Esophagus muscularis mucosa (tissue), 4 donors: Measurements from ENCODE around the gene NAPG. TPM values are rescaled to one million over a fixed set of nuclear protein-coding genes. Genes with fewer than 3 reads are reported as not detected.
"Not testable (repeated sequence)": the region's sequence is repeated elsewhere in the genome, so short reads cannot be mapped to it uniquely, and the experiment has no call there.

Source experiments
- DNase-seq: peaks from one replicate; pipeline ENCODE4 v3.0.0-alpha.2; 2017; ENCODE audit errors: extremely low spot score
- H3K27ac ChIP-seq, 4 donors: fragments of 200-600 bp; sonication (generic); replicated peaks in 1 of 4; 1 replicate in 3 of 4; 2 replicates in 1 of 4; pipeline ENCODE4 v1.5.1; 2016 to 2019; ENCODE audit warnings: mild to moderate bottlenecking in 1 of 4
- H3K27me3 ChIP-seq, 4 donors: fragments of 200-600 bp; sonication (generic); one replicate each; pipeline versions ENCODE4 v1.5.1 to v1.6.0; 2016 to 2019
- H3K36me3 ChIP-seq, 4 donors: fragments of 200-600 bp; sonication (generic); one replicate each; pipeline ENCODE4 v1.5.1; 2016 to 2019
- H3K4me1 ChIP-seq, 4 donors: fragments of 200-600 bp; sonication (generic); one replicate each; pipeline ENCODE4 v1.5.1; 2016 to 2019
- H3K4me3 ChIP-seq, 4 donors: fragments of 200-600 bp; sonication (generic); 1 replicate in 2 of 4; 2 replicates in 2 of 4; pipeline ENCODE4 v1.5.1; 2016 to 2019; ENCODE audit warnings: mild to moderate bottlenecking in 4 of 4, moderate library complexity in 1 of 4
- H3K9me3 ChIP-seq, 4 donors: fragments of 200-600 bp; sonication (generic); 1 replicate in 3 of 4; 2 replicates in 1 of 4; pipeline ENCODE4 v1.5.1; 2016 to 2019
- EP300 ChIP-seq: sonication (generic); formaldehyde crosslinking; IDR thresholded peaks from one replicate; pipeline ENCODE4 v1.6.1; 2017; ENCODE audit warnings: antibody characterized with exemption
- POLR2A ChIP-seq: fragments of 450-650 bp; IDR thresholded peaks from one replicate; pipeline ENCODE4 v1.6.1; 2017; ENCODE audit warnings: antibody characterized with exemption, moderate library complexity, mild to moderate bottlenecking, low read depth
- POLR2AphosphoS5 ChIP-seq, 2 donors: sonication (generic); formaldehyde crosslinking; IDR thresholded peaks; one replicate each; pipeline ENCODE4 v1.6.1; 2017; ENCODE audit warnings: antibody characterized with exemption in 2 of 2
- WGBS: methylation state at CpG from one replicate; pipeline ENCODE4 v1.1.5; 2018; 5-methylcytosine and 5-hydroxymethylcytosine counted together
- intact Hi-C: fragments of 100-400 bp; cut with DNase I; formaldehyde crosslinking; loops from one replicate; pipeline ENCODE4 v1.15.1; 2023
- total RNA-seq, 4 donors: library from RNA; depleted of rRNA; stranded (reverse); fragments of >200 nt; gene quantifications; one replicate each; pipeline versions ENCODE4 v1.1.0 to v1.2.1, GENCODE V29; 2016
- TF ChIP-seq, protein P1 (sequence below), 3 experiments: fragments of 200-600 bp in 2 of 3; fragments of 450-650 bp in 1 of 3; sonication (generic) in 2 of 3; IDR thresholded peaks; one replicate each; pipeline ENCODE4 v1.5.1; 2017 to 2019; ENCODE audit warnings: antibody characterized with exemption in 3 of 3, mild to moderate bottlenecking in 2 of 3, moderate library complexity in 1 of 3

Gene NAPG
- total RNA-seq, 4 donors from 2014 or later: 32.1 to 39.5 (median 34.7) TPM

DNA sequence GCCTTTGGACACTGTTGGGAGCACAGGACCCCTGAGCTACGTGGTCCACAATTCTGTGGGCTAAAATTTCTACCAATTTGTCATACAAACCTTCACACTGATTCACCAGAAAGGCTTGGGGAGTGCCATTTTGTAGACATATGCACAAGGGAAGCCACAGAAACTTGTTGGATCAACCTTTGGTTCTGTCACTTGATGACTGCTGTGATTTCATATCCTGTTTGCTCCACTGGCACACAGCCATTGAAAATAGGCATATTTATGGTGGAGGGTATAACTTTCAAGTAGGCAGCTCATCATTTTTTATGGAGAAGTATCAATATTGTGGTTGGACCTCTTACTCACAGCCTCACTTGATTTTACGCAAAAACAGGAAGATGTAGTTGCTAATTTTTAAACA lies 10.5 kb downstream of the NAPG start:
- WGBS: 91% methylated on average over 2 of the region's 2 CpGs
- no peaks in the 10 kb centered on the region for H3K27me3 ChIP-seq
- H3K4me3 ChIP-seq: no peak overlapping the region
- no peaks in the 10 kb centered on the region for H3K4me1 ChIP-seq
- H3K9me3 ChIP-seq: no peaks in the 10 kb centered on the region
- peaks cover 19 to 43% (median 28%) of the 10 kb centered on the region in 4 donors for H3K36me3 ChIP-seq
- DNase-seq: no peak
- H3K27ac ChIP-seq: no peak overlapping the region
- intact Hi-C loops: no loop called here
- TF ChIP-seq EP300 (no peak), POLR2AphosphoS5 (IDR thresholded peaks at IDR 0.05) (no peak), POLR2A (no peak)
- TF ChIP-seq, protein P1, sequence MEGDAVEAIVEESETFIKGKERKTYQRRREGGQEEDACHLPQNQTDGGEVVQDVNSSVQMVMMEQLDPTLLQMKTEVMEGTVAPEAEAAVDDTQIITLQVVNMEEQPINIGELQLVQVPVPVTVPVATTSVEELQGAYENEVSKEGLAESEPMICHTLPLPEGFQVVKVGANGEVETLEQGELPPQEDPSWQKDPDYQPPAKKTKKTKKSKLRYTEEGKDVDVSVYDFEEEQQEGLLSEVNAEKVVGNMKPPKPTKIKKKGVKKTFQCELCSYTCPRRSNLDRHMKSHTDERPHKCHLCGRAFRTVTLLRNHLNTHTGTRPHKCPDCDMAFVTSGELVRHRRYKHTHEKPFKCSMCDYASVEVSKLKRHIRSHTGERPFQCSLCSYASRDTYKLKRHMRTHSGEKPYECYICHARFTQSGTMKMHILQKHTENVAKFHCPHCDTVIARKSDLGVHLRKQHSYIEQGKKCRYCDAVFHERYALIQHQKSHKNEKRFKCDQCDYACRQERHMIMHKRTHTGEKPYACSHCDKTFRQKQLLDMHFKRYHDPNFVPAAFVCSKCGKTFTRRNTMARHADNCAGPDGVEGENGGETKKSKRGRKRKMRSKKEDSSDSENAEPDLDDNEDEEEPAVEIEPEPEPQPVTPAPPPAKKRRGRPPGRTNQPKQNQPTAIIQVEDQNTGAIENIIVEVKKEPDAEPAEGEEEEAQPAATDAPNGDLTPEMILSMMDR (IDR thresholded peaks at IDR 0.05): no peak

- no peak overlapping the region for H3K27ac ChIP-seq
- H3K4me1 ChIP-seq: peaks cover 0 to 2% (median under 1%) of the 10 kb centered on the region in 4 donors
- 77% methylated on average over 2 of the region's 2 CpGs for WGBS
- H3K27me3 ChIP-seq: no peaks in the 10 kb centered on the region
- DNase-seq: no peak
- no peaks in the 10 kb centered on the region for H3K9me3 ChIP-seq
- peaks cover 23 to 56% (median 39%) of the 10 kb centered on the region in 4 donors for H3K36me3 ChIP-seq
- TF ChIP-seq EP300: no peak
- TF ChIP-seq, protein P1 (IDR thresholded peaks at IDR 0.05): no peak
- no peak for TF ChIP-seq POLR2A
- TF ChIP-seq POLR2AphosphoS5 (IDR thresholded peaks at IDR 0.05): no peak
- intact Hi-C loops: no loop called here
- no peak overlapping the region for H3K4me3 ChIP-seq
Observed at GRCh38 chr18:10537765-10538164, 11.9 kb downstream of the NAPG start.

DNA sequence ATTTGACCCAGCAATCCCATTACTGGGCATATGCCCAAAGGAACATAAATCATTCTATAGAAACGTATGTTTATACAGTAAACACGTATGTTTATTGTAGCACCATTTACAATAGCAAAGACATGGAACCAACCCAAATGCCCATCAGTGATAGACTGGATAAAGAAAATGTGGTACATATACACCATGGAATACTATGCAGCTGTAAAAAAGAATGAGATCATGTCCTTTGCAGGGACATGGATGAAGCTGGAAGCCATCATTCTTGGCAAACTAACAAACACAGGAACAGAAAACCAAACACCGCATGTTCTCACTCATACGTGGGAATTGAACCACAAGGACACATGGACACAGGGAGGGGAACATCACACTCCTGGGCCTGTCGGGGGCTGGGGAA lies 13.3 kb downstream of the NAPG start:
- H3K4me3 ChIP-seq, H3K27ac ChIP-seq, H3K4me1 ChIP-seq, H3K9me3 ChIP-seq, DNase-seq, intact Hi-C loops, H3K27me3 ChIP-seq: not testable (repeated sequence)
- 91% methylated on average over 5 of the region's 5 CpGs for WGBS
- H3K36me3 ChIP-seq: peaks cover 23 to 55% (median 41%) of the 10 kb centered on the region in 4 donors

DNA sequence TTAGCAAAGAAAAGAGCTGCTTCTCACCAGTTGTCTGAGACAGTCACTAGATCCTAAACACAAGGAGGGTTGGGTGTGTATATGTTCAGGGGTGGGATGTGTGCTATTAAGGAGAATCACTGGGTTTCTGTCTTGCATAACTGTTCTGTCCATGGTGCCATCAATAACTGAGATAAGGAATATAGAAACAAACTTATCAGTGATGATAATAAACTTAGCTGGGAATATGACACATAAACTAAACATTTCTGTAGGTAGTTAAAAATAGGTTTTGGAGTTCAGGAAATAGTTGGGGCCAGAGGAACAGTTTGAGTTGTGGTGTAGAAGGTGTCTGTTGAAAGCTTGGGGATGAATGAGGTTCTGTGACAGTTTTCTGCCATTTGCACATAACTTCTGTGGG lies 17.4 kb downstream of the NAPG start:
- no peaks in the 10 kb centered on the region for H3K27me3 ChIP-seq
- no peak overlapping the region for H3K27ac ChIP-seq
- H3K4me3 ChIP-seq: no peak overlapping the region
- no peaks in the 10 kb centered on the region for H3K9me3 ChIP-seq
- H3K4me1 ChIP-seq: peaks cover 6 to 9% (median 7%) of the 10 kb centered on the region in 4 donors
- DNase-seq: no peak
- intact Hi-C loops: no loop called here
- TF ChIP-seq POLR2A (no peak), EP300 (no peak), POLR2AphosphoS5 (IDR thresholded peaks at IDR 0.05) (no peak)
- TF ChIP-seq, protein P1 (IDR thresholded peaks at IDR 0.05): no peak
- peaks cover 39 to 84% (median 68%) of the 10 kb centered on the region in 4 donors for H3K36me3 ChIP-seq

- WGBS: 87% methylated on average over 9 of the region's 9 CpGs
- DNase-seq: no peak
- H3K27me3 ChIP-seq: no peaks in the 10 kb centered on the region
- intact Hi-C loops: no loop called here
- H3K36me3 ChIP-seq: peaks cover 47 to 87% (median 74%) of the 10 kb centered on the region in 4 donors
- H3K4me3 ChIP-seq: no peak overlapping the region
- no peaks in the 10 kb centered on the region for H3K9me3 ChIP-seq
- no peak overlapping the region for H3K27ac ChIP-seq
- peaks cover 6 to 9% (median 7%) of the 10 kb centered on the region in 4 donors for H3K4me1 ChIP-seq
- TF ChIP-seq POLR2AphosphoS5 (IDR thresholded peaks at IDR 0.05) (no peak), EP300 (no peak)
- TF ChIP-seq, protein P1 (IDR thresholded peaks at IDR 0.05): no peak
Observed at GRCh38 chr18:10544093-10544748, 18.4 kb downstream of the NAPG start.
